Osteocyte (in vitro differentiated cells): ENCODE results near the gene OR2A7. TPM values are rescaled to one million over a fixed set of nuclear protein-coding genes. Genes with fewer than 3 reads are reported as not detected.
"Not testable (repeated sequence)": the region's sequence is repeated elsewhere in the genome, so short reads cannot be mapped to it uniquely, and the experiment has no call there.

Experiments
- DNase-seq: peaks from one replicate; pipeline ENCODE4 v3.0.0; 2021; ENCODE audit warnings: mixed read lengths; ENCODE audit not compliant: unreplicated experiment; ENCODE audit errors: extremely low spot score
- H3K27ac Mint-ChIP-seq: one replicate; pipeline ENCODE4 v1.8.0; 2021; ENCODE audit warnings: mild to moderate bottlenecking, mixed read lengths; ENCODE audit not compliant: unreplicated experiment
- H3K27me3 Mint-ChIP-seq: one replicate; pipeline ENCODE4 v1.8.0; 2021; ENCODE audit warnings: mixed read lengths; ENCODE audit not compliant: unreplicated experiment
- H3K36me3 Mint-ChIP-seq: one replicate; pipeline ENCODE4 v1.8.0; 2021; ENCODE audit warnings: mixed read lengths; ENCODE audit not compliant: unreplicated experiment
- H3K4me1 Mint-ChIP-seq: one replicate; pipeline ENCODE4 v1.8.0; 2021; ENCODE audit warnings: mixed read lengths; ENCODE audit not compliant: unreplicated experiment
- H3K4me3 Mint-ChIP-seq: one replicate; pipeline ENCODE4 v1.8.0; 2021; ENCODE audit warnings: mild to moderate bottlenecking, moderate library complexity, mixed read lengths; ENCODE audit not compliant: unreplicated experiment
- H3K9me3 Mint-ChIP-seq: one replicate; pipeline ENCODE4 v1.8.0; 2021; ENCODE audit warnings: mixed read lengths; ENCODE audit not compliant: unreplicated experiment
- long read RNA-seq: library from polyadenylated mRNA; unstranded; transcript quantifications from one replicate; pipeline ENCODE4 v2.0.0, GENCODE V29; 2021
- total RNA-seq: library from RNA; stranded (reverse); gene quantifications from 2 replicates; pipeline ENCODE4 v1.2.1, GENCODE V29; 2021

Gene OR2A7
- 0.68 and 1.1 TPM in 2 replicates for total RNA-seq
- long read RNA-seq, result 0 reads

DNA sequence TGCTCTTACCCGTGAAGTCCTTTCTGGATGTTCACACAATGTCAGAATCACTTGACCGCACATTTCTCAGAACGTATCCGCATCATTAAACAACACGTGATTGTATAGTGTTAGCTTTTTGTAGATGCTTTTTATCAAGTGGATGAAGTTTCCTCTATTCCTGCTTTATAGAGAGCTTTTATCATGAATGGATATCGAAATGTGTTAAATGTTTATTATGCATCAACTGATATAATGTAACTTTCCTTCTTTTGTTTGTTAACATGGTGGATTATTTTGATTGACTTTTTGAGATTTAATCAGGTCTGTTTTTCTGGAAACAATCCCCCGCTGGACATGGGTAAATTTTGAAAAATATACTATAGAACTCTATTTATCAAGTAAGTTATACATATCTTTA, at the start of gene OR2A7:
Gene OR2A7 (minus strand): TSS at position 101 of the 400 bp plus-strand sequence. CDS start 5,164 bp downstream, outside the sequence.
- not testable (repeated sequence) for DNase-seq, H3K27me3 Mint-ChIP-seq, H3K4me3 Mint-ChIP-seq, H3K36me3 Mint-ChIP-seq, H3K9me3 Mint-ChIP-seq, H3K27ac Mint-ChIP-seq, H3K4me1 Mint-ChIP-seq

DNA sequence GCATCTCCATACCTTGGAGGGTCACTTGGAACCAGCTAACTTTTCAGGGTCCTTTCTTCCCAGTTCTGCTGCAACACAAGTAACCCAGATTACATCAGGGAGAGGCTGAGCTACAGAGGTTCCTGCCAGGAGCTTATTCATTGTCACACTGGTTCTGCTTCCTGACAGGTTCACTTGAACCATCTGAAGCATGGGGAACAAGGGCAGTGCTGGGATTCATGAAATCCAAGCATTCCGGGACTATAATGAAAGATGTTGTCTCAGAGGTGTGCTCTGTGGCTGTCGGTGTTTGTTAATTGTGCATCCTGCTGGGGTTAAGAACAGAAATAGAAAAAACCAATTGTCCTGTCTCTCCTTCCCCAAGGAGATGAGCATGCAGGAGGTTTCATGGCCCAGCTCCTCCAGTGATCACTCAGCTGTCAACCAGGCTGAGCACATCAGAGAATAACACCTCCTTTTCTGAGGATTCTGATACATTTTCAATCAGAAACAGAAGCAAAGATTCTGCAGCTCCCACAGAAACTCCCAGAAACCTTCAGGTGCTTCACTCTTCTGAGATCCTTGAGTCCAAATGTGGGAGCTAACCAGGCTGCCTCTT, 47.4 kb upstream of the OR2A7 start, which contains the start of gene OR2A1:
Gene OR2A1 (plus strand): TSS at position 548 of the 598 bp plus-strand sequence. CDS start 5,706 bp downstream, outside the sequence.
- not testable (repeated sequence) for H3K9me3 Mint-ChIP-seq, H3K4me3 Mint-ChIP-seq, H3K27ac Mint-ChIP-seq, H3K36me3 Mint-ChIP-seq, H3K27me3 Mint-ChIP-seq, DNase-seq, H3K4me1 Mint-ChIP-seq

GRCh38 chr7:144311218-144311617, 46.6 kb upstream of the OR2A7 start:
- H3K27ac Mint-ChIP-seq, H3K4me1 Mint-ChIP-seq, H3K36me3 Mint-ChIP-seq, H3K27me3 Mint-ChIP-seq, H3K4me3 Mint-ChIP-seq, H3K9me3 Mint-ChIP-seq, DNase-seq: not testable (repeated sequence)

DNA sequence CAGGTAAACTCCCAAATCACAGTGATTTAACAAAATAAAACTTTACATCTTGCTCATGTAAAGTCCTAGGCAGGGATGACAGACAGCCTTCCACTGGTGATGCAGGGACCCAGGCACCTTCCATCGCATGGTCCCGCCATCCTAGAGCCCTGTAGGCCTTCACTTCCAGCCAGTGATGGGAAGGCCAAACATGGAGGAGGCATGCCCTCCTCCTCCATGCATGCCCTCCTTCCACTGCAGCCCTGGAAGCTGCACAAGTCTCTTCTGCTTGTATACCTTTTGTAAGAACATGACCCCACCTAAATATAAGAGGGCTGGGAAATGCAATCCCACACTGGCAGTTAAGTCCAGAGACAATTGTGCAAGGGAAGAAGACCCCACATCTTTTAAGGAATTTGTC, 45.1 kb upstream of the OR2A7 start:
- H3K27me3 Mint-ChIP-seq, H3K36me3 Mint-ChIP-seq, H3K27ac Mint-ChIP-seq, H3K9me3 Mint-ChIP-seq, H3K4me1 Mint-ChIP-seq, H3K4me3 Mint-ChIP-seq, DNase-seq: not testable (repeated sequence)

DNA sequence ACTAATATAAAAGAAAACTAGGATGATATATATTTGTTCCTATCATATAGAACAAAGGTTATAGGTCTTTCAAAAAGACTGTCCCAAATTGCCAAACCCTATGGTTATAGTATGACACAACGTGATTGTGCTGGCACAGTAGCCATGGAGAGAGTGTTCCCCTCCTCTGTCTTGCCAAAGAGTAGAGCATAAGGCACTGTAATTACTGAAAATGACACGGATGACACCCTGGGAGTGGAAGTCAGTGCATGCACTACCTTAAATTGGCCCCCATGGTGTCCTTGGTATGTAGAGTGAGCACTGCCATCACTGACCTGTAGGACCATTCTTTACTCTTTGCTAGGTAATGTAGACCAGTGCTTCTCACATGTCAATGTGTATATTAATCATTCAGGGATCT, 40.6 kb upstream of the OR2A7 start:
- not testable (repeated sequence) for H3K27me3 Mint-ChIP-seq, H3K4me3 Mint-ChIP-seq, H3K9me3 Mint-ChIP-seq, H3K36me3 Mint-ChIP-seq, H3K27ac Mint-ChIP-seq, DNase-seq, H3K4me1 Mint-ChIP-seq

- DNase-seq, H3K4me3 Mint-ChIP-seq, H3K9me3 Mint-ChIP-seq, H3K27me3 Mint-ChIP-seq, H3K36me3 Mint-ChIP-seq, H3K27ac Mint-ChIP-seq, H3K4me1 Mint-ChIP-seq: not testable (repeated sequence)
Measured at GRCh38 chr7:144303607-144304006, 39.0 kb upstream of the OR2A7 start.

- H3K4me1 Mint-ChIP-seq, H3K36me3 Mint-ChIP-seq, H3K4me3 Mint-ChIP-seq, H3K9me3 Mint-ChIP-seq, H3K27me3 Mint-ChIP-seq, DNase-seq, H3K27ac Mint-ChIP-seq: not testable (repeated sequence)
Measured at GRCh38 chr7:144302578-144303303, 38.1 kb upstream of the OR2A7 start.

DNA sequence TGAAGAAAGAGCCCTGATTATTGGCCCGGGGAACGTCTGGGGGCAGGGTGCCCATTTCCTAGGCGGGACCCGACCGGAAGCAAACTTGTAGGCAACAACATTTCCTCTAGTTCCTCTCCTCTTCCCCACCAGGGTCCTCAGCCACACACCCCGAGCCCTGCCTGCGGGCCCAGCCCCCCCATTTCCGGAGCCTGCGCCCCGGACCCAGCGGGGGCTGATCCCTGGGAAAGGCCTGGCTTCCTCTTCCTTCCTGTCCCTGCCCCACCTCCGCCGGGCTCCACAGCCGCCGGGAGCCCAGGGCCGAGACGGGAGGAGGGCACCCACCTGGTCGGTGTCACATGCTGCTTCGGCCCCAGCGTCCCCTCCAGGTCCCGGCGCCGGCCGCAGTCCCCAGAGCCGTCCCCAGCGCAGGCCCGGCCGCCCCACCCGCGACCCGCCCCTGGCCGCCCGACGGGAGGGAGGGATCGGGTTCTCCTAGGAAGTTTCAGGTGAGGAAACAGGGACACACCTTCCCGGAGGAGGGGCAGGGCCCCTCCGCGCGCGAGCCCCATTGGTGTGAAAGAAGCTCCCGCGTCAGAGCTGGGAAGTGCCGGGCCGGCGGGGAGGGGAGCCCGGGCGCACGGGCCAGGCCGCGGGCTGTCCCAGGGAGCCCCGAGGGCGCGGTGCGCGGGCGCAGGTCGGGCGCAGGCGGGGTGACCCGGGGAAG, 29.4 kb upstream of the OR2A7 start:
- not testable (repeated sequence) for H3K4me1 Mint-ChIP-seq, H3K27me3 Mint-ChIP-seq, DNase-seq

GRCh38 chr7:144292384-144293161, 28.0 kb upstream of the OR2A7 start:
- H3K4me3 Mint-ChIP-seq, H3K27me3 Mint-ChIP-seq, H3K36me3 Mint-ChIP-seq, H3K4me1 Mint-ChIP-seq, H3K27ac Mint-ChIP-seq, H3K9me3 Mint-ChIP-seq: not testable (repeated sequence)
- DNase-seq, result peak; percentile 49

More for the DNA sequence above, 29.4 kb upstream of the OR2A7 start:
- H3K27ac Mint-ChIP-seq, H3K9me3 Mint-ChIP-seq, H3K36me3 Mint-ChIP-seq, H3K4me3 Mint-ChIP-seq: not testable (repeated sequence)

- H3K27me3 Mint-ChIP-seq, H3K36me3 Mint-ChIP-seq, H3K9me3 Mint-ChIP-seq, H3K4me3 Mint-ChIP-seq, H3K4me1 Mint-ChIP-seq, DNase-seq, H3K27ac Mint-ChIP-seq: not testable (repeated sequence)
Measured at GRCh38 chr7:144291607-144292006, 27.0 kb upstream of the OR2A7 start.

- not testable (repeated sequence) for H3K27ac Mint-ChIP-seq, H3K4me3 Mint-ChIP-seq, DNase-seq, H3K27me3 Mint-ChIP-seq, H3K4me1 Mint-ChIP-seq, H3K36me3 Mint-ChIP-seq, H3K9me3 Mint-ChIP-seq
Measured at GRCh38 chr7:144287171-144287784, 22.7 kb upstream of the OR2A7 start.
